ENCODE measurements around the gene BAX. TPM values are rescaled to one million over a fixed set of nuclear protein-coding genes. Genes with fewer than 3 reads are reported as not detected.

BAX gene
- total and polyA plus RNA-seq, 8 donors: 47.7 to 141 (median 63.2) TPM

- ATAC-seq (no peak), DNase-seq (no peak)
- no peaks in the 10 kb centered on the region for H3K27me3 ChIP-seq
- TF ChIP-seq CTCF (IDR thresholded peaks at IDR 0.05): no peak
- intact Hi-C loops (cut with DNase I): no loop called here
- H3K9me3 ChIP-seq: no peaks in the 10 kb centered on the region
- H3K4me3 ChIP-seq: no peak overlapping the region
- peaks cover 0 to 98% of the 10 kb centered on the region in 2 donors for H3K36me3 ChIP-seq
- peaks cover 0 to 19% of the 10 kb centered on the region in 2 donors for H3K4me1 ChIP-seq
- H3K27ac ChIP-seq: no peak overlapping the region
Observed at GRCh38 chr19:48910803-48911202, 43.9 kb upstream of the BAX start.

GRCh38 chr19:48913114-48913889 is 41.4 kb upstream of the BAX start:
- no peaks in the 10 kb centered on the region for H3K9me3 ChIP-seq
- no peaks in the 10 kb centered on the region for H3K27me3 ChIP-seq
- no peak for TF ChIP-seq CTCF (IDR thresholded peaks at IDR 0.05)
- H3K4me3 ChIP-seq: no peak overlapping the region
- intact Hi-C loops (cut with DNase I): no loop called here
- ATAC-seq: no peak
- H3K4me1 ChIP-seq: peaks cover 0 to 13% of the 10 kb centered on the region in 2 donors
- no peak for DNase-seq
- peaks cover 0 to 98% of the 10 kb centered on the region in 2 donors for H3K36me3 ChIP-seq
- H3K27ac ChIP-seq: no peak overlapping the region

- H3K4me1 ChIP-seq: peaks cover 0 to 8% of the 10 kb centered on the region in 2 donors
- no peak overlapping the region for H3K4me3 ChIP-seq
- no peak for DNase-seq
- no peak for TF ChIP-seq CTCF (IDR thresholded peaks at IDR 0.05)
- no peaks in the 10 kb centered on the region for H3K27me3 ChIP-seq
- H3K36me3 ChIP-seq: peaks cover 0 to 100% of the 10 kb centered on the region in 2 donors
- no peaks in the 10 kb centered on the region for H3K9me3 ChIP-seq
- intact Hi-C loops (cut with DNase I): no loop called here
- ATAC-seq: no peak
- H3K27ac ChIP-seq: no peak overlapping the region
Observed at GRCh38 chr19:48914181-48914580, 40.5 kb upstream of the BAX start.

GRCh38 chr19:48915757-48916156 is 38.9 kb upstream of the BAX start:
- Histone ChIP-seq H3K27ac (peak overlapping the region; percentile 1 to 74), H3K4me1 (no peaks in the 10 kb centered on the region), H3K9me3 (no peaks in the 10 kb centered on the region), H3K36me3 (peaks cover 0 to 100% of the 10 kb centered on the region in 2 donors), H3K4me3 (no peak overlapping the region), H3K27me3 (no peaks in the 10 kb centered on the region)
- peak in 1 of 4 donors; percentile 18 for DNase-seq
- no peak for TF ChIP-seq CTCF (IDR thresholded peaks at IDR 0.05)
- ATAC-seq: peak; percentile 85
- intact Hi-C loops (cut with DNase I): no loop called here

- no peak for ATAC-seq
- no peaks in the 10 kb centered on the region for H3K4me1 ChIP-seq
- no peaks in the 10 kb centered on the region for H3K27me3 ChIP-seq
- H3K4me3 ChIP-seq: no peak overlapping the region
- intact Hi-C loops (cut with DNase I): no loop called here
- DNase-seq: no peak
- H3K36me3 ChIP-seq: peaks cover 0 to 100% of the 10 kb centered on the region in 2 donors
- no peak overlapping the region for H3K27ac ChIP-seq
- no peak for TF ChIP-seq CTCF (IDR thresholded peaks at IDR 0.05)
- no peaks in the 10 kb centered on the region for H3K9me3 ChIP-seq
Observed at GRCh38 chr19:48918071-48918470, 36.6 kb upstream of the BAX start.
